GM12873 (cell line): ENCODE data around the gene FNDC3B.

Experiments
- CTCF ChIP-seq: IDR thresholded peaks from 2 replicates; pipeline ENCODE4 v1.5.1; 2012; ENCODE audit warnings: low read depth, mild to moderate bottlenecking, moderate library complexity, low read length, control low read depth; ENCODE audit not compliant: insufficient read depth; ENCODE audit errors: missing control alignments

The FNDC3B gene

GRCh38 chr3:172256101-172256734, 216.8 kb downstream of the FNDC3B start:
- TF ChIP-seq CTCF: no peak

- no peak for TF ChIP-seq CTCF
Observed at GRCh38 chr3:172257648-172258400, 218.4 kb downstream of the FNDC3B start.

GRCh38 chr3:172258624-172259023, 219.2 kb downstream of the FNDC3B start:
- TF ChIP-seq CTCF: no peak

- TF ChIP-seq CTCF: no peak
Observed at GRCh38 chr3:172259111-172259541, 219.7 kb downstream of the FNDC3B start.

GRCh38 chr3:172259726-172260248, 220.4 kb downstream of the FNDC3B start:
- TF ChIP-seq CTCF: no peak

- no peak for TF ChIP-seq CTCF
Observed at GRCh38 chr3:172260381-172260780, 221.0 kb downstream of the FNDC3B start.

GRCh38 chr3:172261054-172261453, 221.7 kb downstream of the FNDC3B start:
- TF ChIP-seq CTCF: no peak
